HCT116 (cell line): ENCODE results near the gene GRHPR. TPM values are rescaled to one million over a fixed set of nuclear protein-coding genes. Genes with fewer than 3 reads are reported as not detected.

Experiments used
- ATAC-seq: fragments of 200-7000 bp; cut with Tn5 transposase; 2 replicates; pipeline ENCODE4 v1.9.1; 2020; ENCODE audit warnings: mild to moderate bottlenecking, moderate library complexity
- BruUV-seq: library from RNA; stranded (reverse); fragments of 400-500 nt; replicated peaks from 2 replicates; lab custom pipeline; 2021; lab: Mats Ljungman, UMichigan
- CTCF ChIA-PET: fragments of 300-600 bp; sonication (Branson Sonifier 250); formaldehyde crosslinking; loops from one replicate; lab custom pipeline; 2021; ENCODE audit warnings: antibody characterized with exemption; lab: Charles Lee
- POLR2A ChIA-PET: fragments of 300-600, 350-600 bp; sonication (Branson Sonifier 250); formaldehyde crosslinking; loops from one replicate; lab custom pipeline; 2021; ENCODE audit warnings: antibody characterized with exemption; lab: Charles Lee
- RAD21 ChIA-PET, 2 experiments: fragments of 300-600 bp; sonication (Branson Sonifier 250); formaldehyde crosslinking; loops; one replicate each; lab custom pipeline; 2023; ENCODE audit warnings: low total read pairs in 2 of 2; ENCODE audit not compliant: uncharacterized antibody in 2 of 2, unreplicated experiment in 2 of 2, low non-redundant PET in 1 of 2; lab: Charles Lee
- DNase-seq: peaks from one replicate; pipeline ENCODE4 v3.0.0-alpha.2; 2010; ENCODE audit warnings: low read depth, low spot score
- H2AFZ ChIP-seq: fragments of 200-600 bp; shearing (Covaris generic), sonication (generic); 2 replicates; pipeline ENCODE4 v1.6.1; 2017; ENCODE audit warnings: low read depth, mixed run types, mixed read lengths, antibody characterized with exemption, low read length; ENCODE audit not compliant: poor library complexity, severe bottlenecking
- H3K27ac ChIP-seq: 2 replicates; pipeline ENCODE4 v1.5.1; 2012; ENCODE audit warnings: low read depth, low read length
- H3K27me3 ChIP-seq: fragments of 200-600 bp; sonication (generic); 2 replicates; pipeline ENCODE4 v1.6.1; 2016; ENCODE audit warnings: mixed run types, low read length, mixed read lengths; ENCODE audit not compliant: insufficient read depth
- H3K36me3 ChIP-seq, 2 experiments: fragments of 200-500 bp in 1 of 2; fragments of 200-600 bp in 1 of 2; sonication (Bioruptor generic) in 1 of 2; sonication (generic) in 1 of 2; 2 replicates each; pipeline versions ENCODE4 v1.5.1 to v1.6.1; 2014 to 2016; ENCODE audit warnings: low read length in 2 of 2, inconsistent platforms in 1 of 2, mixed read lengths in 1 of 2, mixed run types in 1 of 2; ENCODE audit not compliant: insufficient read depth in 2 of 2, control insufficient read depth in 1 of 2
- H3K4me1 ChIP-seq, 2 experiments: fragments of 200-600 bp in 1 of 2; sonication (generic) in 1 of 2; 2 replicates each; pipeline versions ENCODE4 v1.5.1 to v1.6.1; 2012 to 2017; ENCODE audit warnings: low read length in 2 of 2, inconsistent platforms in 1 of 2, mild to moderate bottlenecking in 1 of 2, mixed read lengths in 1 of 2, mixed run types in 1 of 2, moderate library complexity in 1 of 2; ENCODE audit not compliant: insufficient read depth in 2 of 2, control insufficient read depth in 1 of 2
- H3K4me2 ChIP-seq: fragments of 200-600 bp; sonication (generic); 2 replicates; pipeline ENCODE4 v1.6.1; 2017; ENCODE audit warnings: mixed run types, low read length, mixed read lengths
- H3K4me3 ChIP-seq, 2 experiments: fragments of 200-600 bp in 1 of 2; sonication (generic) in 1 of 2; replicated peaks in 1 of 2; 2 replicates each; pipeline ENCODE4 v1.5.1; 2011 to 2016; ENCODE audit warnings: low read length in 2 of 2, control low read depth in 1 of 2, low read depth in 1 of 2, mild to moderate bottlenecking in 1 of 2, mixed read lengths in 1 of 2, mixed run types in 1 of 2
- H3K79me2 ChIP-seq: fragments of 200-600 bp; sonication (generic); 2 replicates; pipeline ENCODE4 v1.6.1; 2017; ENCODE audit warnings: mild to moderate bottlenecking, mixed run types, low read length, moderate library complexity, mixed read lengths; ENCODE audit not compliant: insufficient read depth
- H3K9ac ChIP-seq: fragments of 200-600 bp; sonication (generic); 2 replicates; pipeline ENCODE4 v1.6.1; 2016; ENCODE audit warnings: low read length, mixed read lengths
- H3K9me2 ChIP-seq: fragments of 200-600 bp; sonication (generic), shearing (Covaris generic); 2 replicates; pipeline ENCODE4 v1.6.1; 2017; ENCODE audit warnings: mixed run types, mild to moderate bottlenecking, moderate library complexity; ENCODE audit not compliant: insufficient read depth
- H3K9me3 ChIP-seq, 2 experiments: fragments of 200-500 bp in 1 of 2; fragments of 200-600 bp in 1 of 2; sonication (Bioruptor generic) in 1 of 2; sonication (generic) in 1 of 2; 2 replicates each; pipeline ENCODE4 v1.6.1; 2014 to 2017; ENCODE audit warnings: low read length in 2 of 2, mixed read lengths in 2 of 2, inconsistent platforms in 1 of 2, low read depth in 1 of 2, mild to moderate bottlenecking in 1 of 2, mixed run types in 1 of 2, moderate library complexity in 1 of 2; ENCODE audit not compliant: control insufficient read depth in 1 of 2, insufficient read depth in 1 of 2
- H4K20me1 ChIP-seq: fragments of 200-600 bp; sonication (generic), shearing (Covaris generic); 2 replicates; pipeline ENCODE4 v1.6.1; 2017; ENCODE audit warnings: mixed run types, mild to moderate bottlenecking, moderate library complexity; ENCODE audit not compliant: insufficient read depth
- CEBPB ChIP-seq: IDR thresholded peaks from 2 replicates; pipeline ENCODE4 v1.6.1; 2012; ENCODE audit warnings: low read depth
- EGR1 ChIP-seq: IDR thresholded peaks from 2 replicates; pipeline ENCODE4 v1.6.1; 2012; ENCODE audit warnings: low read depth
- EZH2 ChIP-seq: fragments of 200-600 bp; sonication (generic); IDR thresholded peaks from 2 replicates; pipeline ENCODE4 v1.6.1; 2017; ENCODE audit warnings: antibody characterized with exemption, mixed run types
- FOSL1 ChIP-seq: IDR thresholded peaks from 2 replicates; pipeline ENCODE4 v1.6.1; 2012; ENCODE audit warnings: low read depth
- JUND ChIP-seq: IDR thresholded peaks from 2 replicates; pipeline ENCODE4 v1.6.1; 2012
- POLR2AphosphoS5 ChIP-seq: IDR thresholded peaks from 2 replicates; pipeline ENCODE4 v1.6.1; 2011; ENCODE audit warnings: mild to moderate bottlenecking, low read depth, low read length, moderate library complexity
- SIN3A ChIP-seq: IDR thresholded peaks from 2 replicates; pipeline ENCODE4 v1.6.1; 2012; ENCODE audit warnings: low read depth
- SP1 ChIP-seq: IDR thresholded peaks from 2 replicates; pipeline ENCODE4 v1.6.1; 2012; ENCODE audit warnings: low read depth
- SRF ChIP-seq: IDR thresholded peaks from 2 replicates; pipeline ENCODE4 v1.6.1; 2012; ENCODE audit warnings: low read depth
- YY1 ChIP-seq: IDR thresholded peaks from 2 replicates; pipeline ENCODE4 v1.6.1; 2011; ENCODE audit warnings: low read length, low read depth, moderate library complexity, mild to moderate bottlenecking; ENCODE audit not compliant: insufficient replicate concordance; ENCODE audit errors: extremely low read depth
- ZBTB33 ChIP-seq: IDR thresholded peaks from 2 replicates; pipeline ENCODE4 v1.6.1; 2011; ENCODE audit warnings: mild to moderate bottlenecking, low read length, moderate library complexity; ENCODE audit not compliant: insufficient replicate concordance; ENCODE audit errors: extremely low read depth
- ZFX ChIP-seq: fragments of 450-650 bp; IDR thresholded peaks from 2 replicates; pipeline ENCODE4 v1.6.1; 2017
- ZNF274 ChIP-seq: fragments of 200-500 bp; sonication (Bioruptor generic); IDR thresholded peaks from 2 replicates; pipeline ENCODE4 v1.6.1; 2014; ENCODE audit warnings: mild to moderate bottlenecking, low read depth, low read length, inconsistent platforms
- intact Hi-C: fragments of 100-400 bp; cut with micrococcal nuclease; formaldehyde crosslinking; loops from 2 replicates; pipeline ENCODE4 v1.10.0; 2022
- total RNA-seq: library from RNA; stranded (reverse); gene quantifications from one replicate; pipeline ENCODE4 v1.2.1, GENCODE V29; 2021; ENCODE audit not compliant: unreplicated experiment
- TF ChIP-seq, protein P1 (sequence below): IDR thresholded peaks from 2 replicates; pipeline ENCODE4 v1.6.1; 2012; ENCODE audit warnings: low read depth
- TF ChIP-seq, protein P2 (sequence below): IDR thresholded peaks from 2 replicates; pipeline ENCODE4 v1.6.1; 2012
- TF ChIP-seq, protein P3 (sequence below), 3 experiments: fragments of 200-600 bp in 1 of 3; sonication (generic) in 1 of 3; IDR thresholded peaks in 2 of 3; conservative IDR thresholded peaks in 1 of 3; 2 replicates each; pipeline ENCODE4 v1.5.1; 2012 to 2017; ENCODE audit warnings: low read depth in 2 of 3, low read length in 2 of 3, antibody characterized with exemption in 1 of 3, borderline replicate concordance in 1 of 3, control low read depth in 1 of 3, mild to moderate bottlenecking in 1 of 3, mixed read lengths in 1 of 3, mixed run types in 1 of 3, moderate library complexity in 1 of 3; ENCODE audit not compliant: insufficient read depth in 1 of 3

GRHPR gene
- total RNA-seq, 1 experiment from 2014 or later, result 106 TPM

DNA sequence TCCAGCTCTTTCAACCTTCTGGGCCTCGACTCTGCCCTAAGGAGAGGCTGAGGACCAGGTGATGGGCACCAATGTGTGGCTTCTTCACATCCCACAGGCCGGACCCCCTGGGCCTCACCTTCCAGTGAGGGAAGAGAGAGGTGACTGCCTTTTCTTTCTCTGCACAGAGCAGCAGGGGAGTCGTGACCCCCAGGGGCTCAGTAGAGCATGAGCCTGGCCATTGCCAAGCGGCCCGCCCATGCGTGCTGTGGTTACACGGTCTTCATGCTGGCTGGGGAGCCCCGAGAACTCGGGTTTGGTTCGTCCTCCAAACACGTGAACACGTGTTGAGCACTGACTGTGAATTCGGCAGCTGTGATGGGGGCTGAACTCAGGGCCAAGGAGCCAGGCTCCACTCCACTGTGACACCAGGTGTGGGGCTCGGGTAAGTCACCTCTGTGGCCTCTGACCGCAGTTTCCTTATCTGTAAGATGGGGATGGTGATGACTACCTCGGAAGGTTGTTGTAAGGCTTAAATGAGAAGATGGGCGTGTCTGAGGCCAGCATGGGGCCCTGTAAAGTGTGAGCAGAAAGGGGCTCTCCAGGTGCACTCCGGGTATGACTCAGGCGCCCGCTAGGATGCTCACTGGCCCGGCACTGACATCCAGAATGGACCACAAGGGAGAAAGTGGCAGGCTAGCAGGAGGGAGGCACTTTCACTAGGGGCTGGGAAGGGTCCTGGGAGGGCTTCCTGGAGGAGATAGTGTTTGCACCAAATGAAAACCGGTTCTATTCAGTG, 13.4 kb upstream of the GRHPR start:
- H2AFZ ChIP-seq, result no peak overlapping the region
- H3K9ac ChIP-seq, result no peak overlapping the region
- DNase-seq, result no peak
- no peaks in the 10 kb centered on the region for H3K9me2 ChIP-seq
- no peaks in the 10 kb centered on the region for H3K79me2 ChIP-seq
- BruUV-seq, result no TSS peak
- ChIA-PET RAD21 (no interaction called here), POLR2A (no interaction called here), CTCF (interaction anchor here (0.7 kb wide), 1 partner anchor 414 kb away, joined by 5 read pairs; no protein-coding TSS in a partner anchor)
- TF ChIP-seq ZNF274, result no peak
- TF ChIP-seq SIN3A, result no peak
- no peak for TF ChIP-seq CEBPB
- TF ChIP-seq SP1, result no peak
- TF ChIP-seq, protein P1, sequence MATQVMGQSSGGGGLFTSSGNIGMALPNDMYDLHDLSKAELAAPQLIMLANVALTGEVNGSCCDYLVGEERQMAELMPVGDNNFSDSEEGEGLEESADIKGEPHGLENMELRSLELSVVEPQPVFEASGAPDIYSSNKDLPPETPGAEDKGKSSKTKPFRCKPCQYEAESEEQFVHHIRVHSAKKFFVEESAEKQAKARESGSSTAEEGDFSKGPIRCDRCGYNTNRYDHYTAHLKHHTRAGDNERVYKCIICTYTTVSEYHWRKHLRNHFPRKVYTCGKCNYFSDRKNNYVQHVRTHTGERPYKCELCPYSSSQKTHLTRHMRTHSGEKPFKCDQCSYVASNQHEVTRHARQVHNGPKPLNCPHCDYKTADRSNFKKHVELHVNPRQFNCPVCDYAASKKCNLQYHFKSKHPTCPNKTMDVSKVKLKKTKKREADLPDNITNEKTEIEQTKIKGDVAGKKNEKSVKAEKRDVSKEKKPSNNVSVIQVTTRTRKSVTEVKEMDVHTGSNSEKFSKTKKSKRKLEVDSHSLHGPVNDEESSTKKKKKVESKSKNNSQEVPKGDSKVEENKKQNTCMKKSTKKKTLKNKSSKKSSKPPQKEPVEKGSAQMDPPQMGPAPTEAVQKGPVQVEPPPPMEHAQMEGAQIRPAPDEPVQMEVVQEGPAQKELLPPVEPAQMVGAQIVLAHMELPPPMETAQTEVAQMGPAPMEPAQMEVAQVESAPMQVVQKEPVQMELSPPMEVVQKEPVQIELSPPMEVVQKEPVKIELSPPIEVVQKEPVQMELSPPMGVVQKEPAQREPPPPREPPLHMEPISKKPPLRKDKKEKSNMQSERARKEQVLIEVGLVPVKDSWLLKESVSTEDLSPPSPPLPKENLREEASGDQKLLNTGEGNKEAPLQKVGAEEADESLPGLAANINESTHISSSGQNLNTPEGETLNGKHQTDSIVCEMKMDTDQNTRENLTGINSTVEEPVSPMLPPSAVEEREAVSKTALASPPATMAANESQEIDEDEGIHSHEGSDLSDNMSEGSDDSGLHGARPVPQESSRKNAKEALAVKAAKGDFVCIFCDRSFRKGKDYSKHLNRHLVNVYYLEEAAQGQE, result no peak
- TF ChIP-seq SRF, result no peak
- TF ChIP-seq EZH2, result no peak
- no peak for TF ChIP-seq JUND
- TF ChIP-seq, protein P2, sequence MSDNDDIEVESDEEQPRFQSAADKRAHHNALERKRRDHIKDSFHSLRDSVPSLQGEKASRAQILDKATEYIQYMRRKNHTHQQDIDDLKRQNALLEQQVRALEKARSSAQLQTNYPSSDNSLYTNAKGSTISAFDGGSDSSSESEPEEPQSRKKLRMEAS, result no peak
- no peak for TF ChIP-seq YY1
- TF ChIP-seq EGR1, result no peak
- no peak for TF ChIP-seq ZBTB33
- TF ChIP-seq POLR2AphosphoS5, result no peak
- TF ChIP-seq ZFX, result no peak
- TF ChIP-seq, protein P3, sequence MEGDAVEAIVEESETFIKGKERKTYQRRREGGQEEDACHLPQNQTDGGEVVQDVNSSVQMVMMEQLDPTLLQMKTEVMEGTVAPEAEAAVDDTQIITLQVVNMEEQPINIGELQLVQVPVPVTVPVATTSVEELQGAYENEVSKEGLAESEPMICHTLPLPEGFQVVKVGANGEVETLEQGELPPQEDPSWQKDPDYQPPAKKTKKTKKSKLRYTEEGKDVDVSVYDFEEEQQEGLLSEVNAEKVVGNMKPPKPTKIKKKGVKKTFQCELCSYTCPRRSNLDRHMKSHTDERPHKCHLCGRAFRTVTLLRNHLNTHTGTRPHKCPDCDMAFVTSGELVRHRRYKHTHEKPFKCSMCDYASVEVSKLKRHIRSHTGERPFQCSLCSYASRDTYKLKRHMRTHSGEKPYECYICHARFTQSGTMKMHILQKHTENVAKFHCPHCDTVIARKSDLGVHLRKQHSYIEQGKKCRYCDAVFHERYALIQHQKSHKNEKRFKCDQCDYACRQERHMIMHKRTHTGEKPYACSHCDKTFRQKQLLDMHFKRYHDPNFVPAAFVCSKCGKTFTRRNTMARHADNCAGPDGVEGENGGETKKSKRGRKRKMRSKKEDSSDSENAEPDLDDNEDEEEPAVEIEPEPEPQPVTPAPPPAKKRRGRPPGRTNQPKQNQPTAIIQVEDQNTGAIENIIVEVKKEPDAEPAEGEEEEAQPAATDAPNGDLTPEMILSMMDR (IDR thresholded peaks at IDR 0.05 in 2 of 3, conservative IDR thresholded peaks at IDR 0.05 in 1 of 3; ENCODE audit: borderline replicate concordance in 1 of 3, insufficient read depth in 1 of 3, low read depth in 2 of 3, low read length in 2 of 3), result no peak
- TF ChIP-seq FOSL1, result no peak
- H3K4me1 ChIP-seq, result peaks cover 0 to 21% of the 10 kb centered on the region in 2 experiments; a peak in 3 of 4 replicates
- peak; percentile 51 for ATAC-seq
- H3K9me3 ChIP-seq, result no peaks in the 10 kb centered on the region
- H3K27me3 ChIP-seq, result no peaks in the 10 kb centered on the region
- intact Hi-C loops, result no loop called here
- H3K4me2 ChIP-seq, result no peak overlapping the region
- H3K27ac ChIP-seq, result no peak overlapping the region
- no peaks in the 10 kb centered on the region for H3K36me3 ChIP-seq
- H3K4me3 ChIP-seq, result no peak overlapping the region
- no peaks in the 10 kb centered on the region for H4K20me1 ChIP-seq
